Thyroid gland (tissue), 4 donors: ENCODE measurements around the gene F2R. TPM values are rescaled to one million over a fixed set of nuclear protein-coding genes. Genes with fewer than 3 reads are reported as not detected.

ENCODE experiments used
- DNase-seq, 2 donors: peaks; one replicate each; pipeline ENCODE4 v3.0.0-alpha.2; 2019
- H3K27ac ChIP-seq, 3 donors: fragments of 200-600 bp; sonication (generic); 1 replicate in 2 of 3; 2 replicates in 1 of 3; pipeline ENCODE4 v1.5.1; 2016 to 2019; ENCODE audit warnings: mild to moderate bottlenecking in 1 of 3, moderate library complexity in 1 of 3
- H3K27me3 ChIP-seq: fragments of 200-600 bp; sonication (generic); one replicate; pipeline ENCODE4 v1.5.1; 2019
- H3K36me3 ChIP-seq, 2 donors: fragments of 200-600 bp; sonication (generic); one replicate each; pipeline ENCODE4 v1.5.1; 2016 to 2019
- H3K4me1 ChIP-seq, 2 donors: fragments of 200-600 bp; sonication (generic); one replicate each; pipeline ENCODE4 v1.5.1; 2017 to 2019
- H3K4me3 ChIP-seq, 3 donors: fragments of 200-600 bp; sonication (generic); replicated peaks in 1 of 3; 1 replicate in 2 of 3; 2 replicates in 1 of 3; pipeline ENCODE4 v1.5.1; 2016; ENCODE audit warnings: mild to moderate bottlenecking in 1 of 3
- H3K9me3 ChIP-seq: fragments of 200-600 bp; sonication (generic); one replicate; pipeline ENCODE4 v1.5.1; 2017
- CTCF ChIP-seq, 6 experiments: fragments of 200-600 bp in 3 of 6; fragments of 450-650 bp in 3 of 6; sonication (generic) in 3 of 6; IDR thresholded peaks; one replicate each; pipeline ENCODE4 v1.5.1; 2016 to 2019; ENCODE audit warnings: antibody characterized with exemption in 6 of 6, mild to moderate bottlenecking in 2 of 6, inconsistent platforms in 1 of 6, moderate library complexity in 1 of 6
- POLR2A ChIP-seq, 2 donors: fragments of 450-650 bp; IDR thresholded peaks; one replicate each; pipeline ENCODE4 v1.6.1; 2017; ENCODE audit warnings: antibody characterized with exemption in 2 of 2, mild to moderate bottlenecking in 2 of 2, moderate library complexity in 1 of 2
- WGBS, 2 donors: methylation state at CpG; one replicate each; pipeline ENCODE4 v1.1.5; 2017; 5-methylcytosine and 5-hydroxymethylcytosine counted together
- intact Hi-C: fragments of 100-400 bp; cut with DNase I; formaldehyde crosslinking; loops from one replicate; pipeline ENCODE4 v1.15.1; 2023
- total RNA-seq, 4 donors: library from RNA; depleted of rRNA; stranded (reverse); fragments of >200 nt; gene quantifications; one replicate each; pipeline ENCODE4 v1.2.3, GENCODE V29; 2016

The F2R gene
- total RNA-seq, 4 donors from 2014 or later: 5.7 to 27.9 (median 8.8) TPM

- no peak for DNase-seq
- Histone ChIP-seq H3K27me3 (no peaks in the 10 kb centered on the region), H3K4me3 (no peak overlapping the region), H3K36me3 (no peaks in the 10 kb centered on the region), H3K4me1 (peaks cover under 1 to 5% of the 10 kb centered on the region in 2 donors), H3K27ac (peak overlapping the region in 1 of 3 donors; percentile 4), H3K9me3 (no peaks in the 10 kb centered on the region)
- WGBS, 2 donors: 73 to 79% methylated on average over 7 of the region's 7 CpGs
- intact Hi-C loops: no loop called here
- TF ChIP-seq POLR2A (IDR thresholded peaks at IDR 0.05): no peak
- TF ChIP-seq CTCF (IDR thresholded peaks at IDR 0.05): no peak
These were observed 25.0 kb upstream of the F2R start for GRCh38 chr5:76690704-76691466.

GRCh38 chr5:76691467-76692273 lies 24.3 kb upstream of the F2R start:
- H3K27ac ChIP-seq: peak overlapping the region in 1 of 3 donors; percentile 4
- WGBS, 2 donors: 54 to 64% methylated on average over 5 of the region's 5 CpGs
- TF ChIP-seq POLR2A (IDR thresholded peaks at IDR 0.05) (no peak), CTCF (IDR thresholded peaks at IDR 0.05) (no peak)

GRCh38 chr5:76692274-76692540 lies 23.7 kb upstream of the F2R start:
- intact Hi-C loops: no loop called here
- WGBS, 2 donors: 95% methylated on average over 6 of the region's 6 CpGs
- no peak overlapping the region for H3K4me3 ChIP-seq
- no peaks in the 10 kb centered on the region for H3K27me3 ChIP-seq
- no peak for DNase-seq
- H3K4me1 ChIP-seq: peaks cover 5 to 6% of the 10 kb centered on the region in 2 donors
- no peaks in the 10 kb centered on the region for H3K9me3 ChIP-seq
- H3K36me3 ChIP-seq: no peaks in the 10 kb centered on the region
- no peak overlapping the region for H3K27ac ChIP-seq
- TF ChIP-seq POLR2A (IDR thresholded peaks at IDR 0.05) (no peak), CTCF (IDR thresholded peaks at IDR 0.05) (no peak)

More at GRCh38 chr5:76691467-76692273, 24.3 kb upstream of the F2R start:
- Histone ChIP-seq H3K4me1 (peaks cover 5 to 6% of the 10 kb centered on the region in 2 donors), H3K9me3 (no peaks in the 10 kb centered on the region), H3K4me3 (no peak overlapping the region), H3K36me3 (no peaks in the 10 kb centered on the region), H3K27me3 (no peaks in the 10 kb centered on the region)
- no peak for DNase-seq
- intact Hi-C loops: no loop called here

GRCh38 chr5:76692651-76693050 lies 23.3 kb upstream of the F2R start:
- Histone ChIP-seq H3K36me3 (no peaks in the 10 kb centered on the region), H3K9me3 (no peaks in the 10 kb centered on the region), H3K27me3 (no peaks in the 10 kb centered on the region), H3K27ac (no peak overlapping the region), H3K4me1 (peaks cover 5 to 6% of the 10 kb centered on the region in 2 donors), H3K4me3 (no peak overlapping the region)
- no peak for TF ChIP-seq POLR2A (IDR thresholded peaks at IDR 0.05)
- TF ChIP-seq CTCF (IDR thresholded peaks at IDR 0.05): no peak
- intact Hi-C loops: no loop called here
- WGBS, 2 donors: 86 to 95% methylated on average over 3 of the region's 3 CpGs
- DNase-seq: no peak

GRCh38 chr5:76693141-76693540 lies 22.8 kb upstream of the F2R start:
- TF ChIP-seq CTCF (IDR thresholded peaks at IDR 0.05) (no peak), POLR2A (IDR thresholded peaks at IDR 0.05) (no peak)
- WGBS, 2 donors: 97 to 98% methylated on average over 3 of the region's 3 CpGs
- H3K9me3 ChIP-seq: no peaks in the 10 kb centered on the region
- DNase-seq: no peak
- H3K4me3 ChIP-seq: no peak overlapping the region
- no peak overlapping the region for H3K27ac ChIP-seq
- intact Hi-C loops: no loop called here
- H3K4me1 ChIP-seq: peaks cover 5 to 6% of the 10 kb centered on the region in 2 donors
- no peaks in the 10 kb centered on the region for H3K36me3 ChIP-seq
- no peaks in the 10 kb centered on the region for H3K27me3 ChIP-seq
